Activated T-cell treated with anti-CD3 and anti-CD28 coated beads for 1 hour (primary cell): Measurements from ENCODE around the gene IL4.

ENCODE experiments used
- DNase-seq: peaks from one replicate; pipeline ENCODE4 v3.0.0-alpha.2; 2020; ENCODE audit warnings: low read depth

IL4 gene

DNA sequence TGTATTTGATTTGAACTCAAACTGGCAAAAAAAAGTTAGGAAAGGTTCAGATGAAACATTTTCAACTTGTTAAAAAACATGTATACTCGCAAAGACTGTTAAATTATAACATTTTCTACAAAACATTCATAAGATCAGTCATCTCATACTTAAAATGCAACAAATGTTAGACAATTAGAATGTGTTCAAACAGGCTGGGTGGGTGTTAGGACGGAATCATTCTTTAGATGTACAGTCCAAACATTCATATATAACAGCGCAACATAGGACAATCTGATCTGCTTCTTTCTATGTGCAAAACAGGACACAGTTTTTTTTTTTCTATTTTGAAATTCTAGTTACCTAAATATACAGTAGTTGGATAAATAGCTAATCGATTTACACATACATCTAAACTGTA is 22.2 kb downstream of the IL4 start:
- no peak for DNase-seq

DNA sequence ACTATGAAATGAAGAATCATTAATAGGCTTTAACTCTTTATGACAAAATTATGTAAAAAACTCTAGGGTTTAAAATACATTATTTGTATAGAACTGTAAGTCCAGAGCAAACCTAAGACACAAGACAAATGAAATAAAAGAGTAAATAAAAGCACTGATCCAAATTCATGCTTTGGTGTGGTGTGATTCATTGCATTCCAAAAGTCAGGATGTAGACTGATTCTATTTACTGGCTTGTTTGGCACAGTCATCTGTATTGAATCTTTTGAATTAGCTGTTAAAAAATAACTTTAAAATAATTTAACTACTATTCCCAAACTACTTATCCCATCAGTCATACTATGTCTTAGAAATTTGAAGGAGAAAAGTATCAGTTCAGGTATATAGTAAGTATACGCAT is 31.1 kb downstream of the IL4 start:
- DNase-seq: no peak

DNA sequence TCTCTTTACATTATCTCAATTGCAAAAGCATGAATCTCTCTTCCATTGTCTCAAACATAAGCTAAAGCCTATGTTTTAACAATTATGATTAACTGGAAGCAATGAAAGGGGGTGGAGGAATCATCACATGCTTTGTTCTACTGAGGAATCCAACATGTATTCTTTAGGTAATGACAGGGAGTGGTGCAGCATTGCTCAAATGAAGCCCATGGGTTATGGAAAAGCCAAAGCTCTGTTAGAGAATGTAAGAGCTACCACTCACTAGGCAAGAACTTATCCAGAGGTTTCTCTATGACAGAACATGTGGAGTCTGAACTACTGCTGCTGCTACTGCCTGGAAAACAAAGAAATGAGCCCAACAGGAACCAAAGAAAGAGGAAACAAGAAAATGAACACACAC is 34.9 kb downstream of the IL4 start:
- DNase-seq: no peak

GRCh38 chr5:132714456-132715307 is 40.9 kb downstream of the IL4 start:
- DNase-seq: no peak

GRCh38 chr5:132718544-132719312 is 44.9 kb downstream of the IL4 start:
- DNase-seq: no peak

- no peak for DNase-seq
Observed at GRCh38 chr5:132725745-132726144, 52.0 kb downstream of the IL4 start.

DNA sequence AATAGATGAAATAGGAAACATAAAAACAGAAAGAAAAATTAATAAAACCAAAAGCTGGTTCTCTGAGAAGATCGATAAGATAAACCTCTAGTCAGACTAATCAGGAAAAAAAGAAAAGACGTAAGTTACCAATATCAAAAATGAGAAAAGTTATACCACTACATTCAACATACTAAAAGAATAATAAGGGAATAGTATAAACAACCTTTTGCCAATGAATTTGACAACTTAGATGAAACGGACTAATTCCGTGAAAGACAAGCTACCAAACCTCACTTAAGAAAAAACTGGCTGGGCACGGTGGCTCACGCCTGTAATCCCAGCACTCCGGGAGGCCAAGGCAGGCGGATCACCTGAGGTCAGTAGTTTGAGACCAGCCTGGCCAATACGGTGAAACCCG is 56.1 kb downstream of the IL4 start:
- no peak for DNase-seq
